ENCODE results near the gene TMIGD2. TPM values are rescaled to one million over a fixed set of nuclear protein-coding genes. Genes with fewer than 3 reads are reported as not detected.
A peak's percentile ranks its signal among the peaks of the same experiment; 100 is the strongest.

The TMIGD2 gene
- total and polyA plus RNA-seq, 2 of the 4 experiments (the other 2 are of a cell fraction), result not detected

GRCh38 chr19:4342615-4343369 is 40.6 kb upstream of the TMIGD2 start:
- H3K56ac ChIP-seq (ENCODE audit: extremely low read depth, insufficient read depth, low read length), result no peak overlapping the region; the same call in 1 of the 2 replicates
- H2AK5ac ChIP-seq (ENCODE audit: low read depth, low read length), result peak overlapping the region; percentile 87; the same call in 1 of the 2 replicates
- no peak overlapping the region for H2BK20ac ChIP-seq (ENCODE audit: low read depth, low read length)
- peak overlapping the region; percentile 78 for H3K9ac ChIP-seq (ENCODE audit: low read depth, low read length)
- peak overlapping the region; percentile 84 for H4K5ac ChIP-seq (ENCODE audit: low read depth, low read length)
- peak overlapping the region; percentile 99 for H2AFZ ChIP-seq (replicated peaks; ENCODE audit: low read length, poor library complexity)
- H3K23ac ChIP-seq (ENCODE audit: low read depth, low read length), result peak overlapping the region; percentile 2; the same call in 1 of the 2 replicates
- ATAC-seq (ENCODE audit: low read depth) (peak; percentile 91), DNase-seq (peak; percentile 100)
- H3K9me1 ChIP-seq (ENCODE audit: insufficient read depth, low read length), result 0 out of 2 replicates have a peak, but pooled peaks cover 2% of the 10 kb centered on the region
- peak overlapping the region; percentile 77 for H3K27ac ChIP-seq (ENCODE audit: insufficient read depth, low read length)
- H3K4me1 ChIP-seq (ENCODE audit: control insufficient read depth, insufficient read depth, low read length), result peaks cover 10% of the 10 kb centered on the region
- peak overlapping the region; percentile 81 for H3K4me3 ChIP-seq (ENCODE audit: insufficient read depth, low read depth, low read length)
- TF ChIP-seq, protein P1, sequence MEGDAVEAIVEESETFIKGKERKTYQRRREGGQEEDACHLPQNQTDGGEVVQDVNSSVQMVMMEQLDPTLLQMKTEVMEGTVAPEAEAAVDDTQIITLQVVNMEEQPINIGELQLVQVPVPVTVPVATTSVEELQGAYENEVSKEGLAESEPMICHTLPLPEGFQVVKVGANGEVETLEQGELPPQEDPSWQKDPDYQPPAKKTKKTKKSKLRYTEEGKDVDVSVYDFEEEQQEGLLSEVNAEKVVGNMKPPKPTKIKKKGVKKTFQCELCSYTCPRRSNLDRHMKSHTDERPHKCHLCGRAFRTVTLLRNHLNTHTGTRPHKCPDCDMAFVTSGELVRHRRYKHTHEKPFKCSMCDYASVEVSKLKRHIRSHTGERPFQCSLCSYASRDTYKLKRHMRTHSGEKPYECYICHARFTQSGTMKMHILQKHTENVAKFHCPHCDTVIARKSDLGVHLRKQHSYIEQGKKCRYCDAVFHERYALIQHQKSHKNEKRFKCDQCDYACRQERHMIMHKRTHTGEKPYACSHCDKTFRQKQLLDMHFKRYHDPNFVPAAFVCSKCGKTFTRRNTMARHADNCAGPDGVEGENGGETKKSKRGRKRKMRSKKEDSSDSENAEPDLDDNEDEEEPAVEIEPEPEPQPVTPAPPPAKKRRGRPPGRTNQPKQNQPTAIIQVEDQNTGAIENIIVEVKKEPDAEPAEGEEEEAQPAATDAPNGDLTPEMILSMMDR (conservative IDR thresholded peaks at IDR 0.05; ENCODE audit: low read depth, low read length), result peak; percentile 34
- TF ChIP-seq FOS (IDR thresholded peaks at IDR 0.05; ENCODE audit: low read depth, low read length), result peak; percentile 98
- TF ChIP-seq MAFK (IDR thresholded peaks at IDR 0.05; ENCODE audit: low read depth, low read length), result no peak
- TF ChIP-seq POLR2A (IDR thresholded peaks at IDR 0.05; ENCODE audit: low read depth, low read length), result peak; percentile 70
- no peaks in the 10 kb centered on the region for H3K27me3 ChIP-seq (ENCODE audit: control insufficient read depth, insufficient read depth, low read length)
- H2BK120ac ChIP-seq (ENCODE audit: low read depth, low read length), result no peak overlapping the region
- H4K20me1 ChIP-seq (ENCODE audit: insufficient read depth, low read length), result no peaks in the 10 kb centered on the region
- peak overlapping the region; percentile 86 for H2AK9ac ChIP-seq (replicated peaks; ENCODE audit: low read depth, low read length, poor library complexity)
- H3K79me1 ChIP-seq (ENCODE audit: low read depth in 1 of 2, low read length in 2 of 2), result peaks cover 7 to 11% of the 10 kb centered on the region in 2 experiments; a peak in 2 of 4 replicates
- BruUV-seq (replicated peaks), result no TSS peak
- H4K91ac ChIP-seq (ENCODE audit: insufficient read depth, low read depth, low read length), result peak overlapping the region; percentile 78
- H3K9me3 ChIP-seq (ENCODE audit: control insufficient read depth, insufficient read depth, low read length), result no peaks in the 10 kb centered on the region
- H2BK5ac ChIP-seq (ENCODE audit: low read depth, low read length, poor library complexity, severe bottlenecking), result peak overlapping the region; percentile 72
- peaks cover 5% of the 10 kb centered on the region for H3K36me3 ChIP-seq (ENCODE audit: control insufficient read depth, insufficient read depth, low read length)
- peak overlapping the region; percentile 40; the same call in 1 of the 2 replicates for H3K18ac ChIP-seq (ENCODE audit: low read depth, low read length)
- peak overlapping the region; percentile 79 for H3K14ac ChIP-seq (replicated peaks; ENCODE audit: low read depth, low read length)
- WGBS, 2 experiments (ENCODE audit: extremely low coverage in 2 of 2, insufficient read length in 1 of 2), result 0% methylated on average over 11 of the region's 39 CpGs; no CpG with 5 or more reads in 1 of the 2 experiments
- intact Hi-C loops (cut with micrococcal nuclease), result no loop called here
- peak overlapping the region; percentile 15; the same call in 1 of the 3 replicates for H2BK15ac ChIP-seq (ENCODE audit: low read depth, low read length)
- in situ Hi-C loops (cut with MboI; ENCODE audit: low sequenced_read_pairs), result no loop called here
- H4K8ac ChIP-seq (ENCODE audit: low read depth in 2 of 2, low read length in 2 of 2), result peak overlapping the region; percentile 71 to 99
- ChIA-PET CTCF (interaction anchor here (3.1 kb wide), 1 partner anchor 10 kb away, joined by 29 read pairs; no protein-coding TSS in a partner anchor), POLR2A (ENCODE audit: unreplicated experiment) (interaction anchor here (0.6 kb wide), 1 partner anchor 12 kb away, joined by 3 read pairs; no protein-coding TSS in a partner anchor)
- dilution Hi-C loops (cut with HindIII; ENCODE audit: low sequenced_read_pairs, unreplicated experiment), result no loop called here
- peak overlapping the region; percentile 97 for H3K4me2 ChIP-seq (ENCODE audit: low read depth, low read length)
- H3K4ac ChIP-seq (ENCODE audit: low read depth, low read length), result peak overlapping the region; percentile 80
